SW 1271 (cell line): ENCODE measurements around the gene NLRP11.
"Not testable (repeated sequence)": the region's sequence is repeated elsewhere in the genome, so short reads cannot be mapped to it uniquely, and the experiment has no call there.

Experiments used
- DNase-seq, 2 experiments: peaks; one replicate each; lab custom pipeline; 2025; lab: John Stamatoyannopoulos, UW

NLRP11 gene

DNA sequence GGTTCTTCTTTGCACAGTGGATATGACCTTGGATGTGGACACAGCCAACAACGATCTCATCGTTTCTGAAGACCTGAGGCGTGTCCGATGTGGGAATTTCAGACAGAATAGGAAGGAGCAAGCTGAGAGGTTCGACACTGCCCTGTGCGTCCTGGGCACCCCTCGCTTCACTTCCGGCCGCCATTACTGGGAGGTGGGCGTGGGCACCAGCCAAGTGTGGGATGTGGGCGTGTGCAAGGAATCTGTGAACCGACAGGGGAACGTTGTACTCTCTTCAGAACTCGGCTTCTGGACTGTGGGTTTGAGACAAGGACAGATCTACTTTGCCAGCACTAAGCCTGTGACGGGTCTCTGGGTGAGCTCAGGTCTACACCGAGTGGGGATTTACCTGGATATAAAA is 53.5 kb downstream of the NLRP11 start:
- DNase-seq, result no peak

DNA sequence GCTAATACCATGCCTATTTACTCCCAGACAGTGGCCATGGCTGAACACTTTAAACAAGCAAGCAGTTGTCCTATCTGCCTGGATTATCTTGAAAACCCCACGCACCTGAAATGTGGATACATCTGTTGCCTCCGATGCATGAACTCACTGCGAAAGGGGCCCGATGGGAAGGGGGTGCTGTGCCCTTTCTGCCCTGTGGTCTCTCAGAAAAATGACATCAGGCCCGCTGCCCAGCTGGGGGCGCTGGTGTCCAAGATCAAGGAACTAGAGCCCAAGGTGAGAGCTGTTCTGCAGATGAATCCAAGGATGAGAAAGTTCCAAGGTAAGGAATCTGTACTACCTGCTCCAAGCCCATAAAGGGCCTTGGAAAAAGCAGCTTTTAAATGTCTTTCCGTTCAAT is 54.3 kb downstream of the NLRP11 start:
- DNase-seq, result no peak

DNA sequence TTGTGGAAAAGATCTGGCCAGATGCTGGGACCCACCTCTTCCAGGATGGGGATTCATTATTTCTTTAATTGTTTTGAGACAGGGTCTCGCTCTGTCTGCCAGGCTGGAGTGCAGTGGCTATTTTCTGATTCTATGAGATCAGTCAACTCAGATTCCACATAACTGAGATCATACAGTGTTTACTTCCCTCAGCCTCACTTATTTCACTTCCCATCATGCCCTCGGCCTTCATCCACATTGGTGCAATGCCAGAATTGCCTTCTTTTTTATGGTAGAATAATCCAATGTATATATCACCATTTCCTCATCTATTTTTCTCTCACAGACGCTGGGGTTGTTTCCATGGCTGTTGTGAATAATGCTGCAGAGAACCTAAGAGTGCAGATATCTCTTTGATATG is 62.2 kb downstream of the NLRP11 start:
- DNase-seq, result not testable (repeated sequence)

DNA sequence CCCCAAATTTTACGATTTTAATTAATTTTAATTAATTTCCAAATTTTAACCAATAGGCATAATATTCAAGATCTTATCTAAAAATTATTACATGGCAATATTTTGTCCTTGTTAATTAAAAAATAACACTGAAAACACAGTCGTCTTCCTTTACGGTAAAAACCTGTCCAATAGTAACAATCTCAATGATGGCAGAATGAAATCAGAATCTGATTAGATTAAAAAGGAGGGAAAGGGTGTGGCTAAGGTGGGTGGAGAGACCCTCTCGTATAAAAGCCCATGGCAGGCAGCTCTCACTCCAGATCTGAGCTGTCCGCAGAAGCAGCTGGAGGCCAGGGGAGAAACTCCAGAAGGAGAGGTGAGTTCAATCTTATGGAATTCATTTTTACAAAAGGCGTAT is 63.0 kb downstream of the NLRP11 start, which contains the start of gene RFPL4AL1:
TSS of gene RFPL4AL1 (plus strand) at position 301 of the 400 bp plus-strand sequence. CDS start 2,687 bp downstream, outside the sequence.
- not testable (repeated sequence) for DNase-seq

DNA sequence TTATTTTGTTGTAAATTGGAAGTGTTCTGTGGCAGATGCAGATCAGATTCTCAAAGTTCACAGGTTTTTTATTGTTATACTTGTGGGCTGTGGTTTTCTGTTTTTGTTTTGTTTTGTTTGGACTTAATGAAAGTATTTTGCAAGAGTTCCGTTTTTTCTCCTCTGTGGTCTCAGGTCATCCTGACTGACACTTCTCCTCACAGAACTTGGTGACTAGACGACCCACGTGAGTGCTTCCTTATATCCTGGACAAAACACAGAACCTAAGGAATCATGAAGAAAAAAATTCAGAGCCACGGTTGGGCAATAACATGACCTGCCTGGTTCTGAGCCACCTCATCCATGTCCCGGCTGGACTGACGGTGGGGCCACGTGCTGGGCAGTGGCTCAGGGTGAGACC is 65.3 kb downstream of the NLRP11 start:
- DNase-seq, result no peak

DNA sequence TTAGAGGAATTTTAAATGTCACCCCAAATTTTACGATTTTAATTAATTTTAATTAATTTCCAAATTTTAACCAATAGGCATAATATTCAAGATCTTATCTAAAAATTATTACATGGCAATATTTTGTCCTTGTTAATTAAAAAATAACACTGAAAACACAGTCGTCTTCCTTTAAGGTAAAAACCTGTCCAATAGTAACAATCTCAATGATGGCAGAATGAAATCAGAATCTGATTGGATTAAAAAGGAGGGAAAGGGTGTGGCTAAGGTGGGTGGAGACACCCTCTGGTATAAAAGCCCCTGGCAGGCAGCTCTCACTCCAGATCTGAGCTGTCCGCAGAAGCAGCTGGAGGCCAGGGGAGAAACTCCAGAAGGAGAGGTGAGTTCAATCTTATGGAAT is 73.0 kb downstream of the NLRP11 start, which contains the start of gene RFPL4A:
TSS of gene RFPL4A (plus strand) at position 301 of the 400 bp plus-strand sequence. CDS start 2,704 bp downstream, outside the sequence.
- not testable (repeated sequence) for DNase-seq

DNA sequence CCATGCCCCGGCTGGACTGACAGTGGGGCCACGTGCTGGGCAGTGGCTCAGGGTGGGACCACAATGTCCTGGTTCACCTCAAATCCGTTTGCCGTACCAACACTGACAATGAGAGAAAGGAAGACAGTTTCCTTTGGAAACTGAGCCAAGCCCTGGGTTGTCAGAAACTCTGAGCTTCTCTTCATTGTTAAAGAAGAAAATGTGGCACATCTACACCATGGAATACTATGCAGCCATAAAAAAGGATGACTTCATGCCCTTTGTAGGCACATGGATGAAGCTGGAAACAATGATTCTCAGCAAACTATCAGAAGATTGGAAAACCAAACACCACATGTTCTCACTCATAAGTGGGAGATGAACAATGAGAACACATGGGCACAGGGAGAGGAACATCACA is 75.0 kb downstream of the NLRP11 start:
- not testable (repeated sequence) for DNase-seq

DNA sequence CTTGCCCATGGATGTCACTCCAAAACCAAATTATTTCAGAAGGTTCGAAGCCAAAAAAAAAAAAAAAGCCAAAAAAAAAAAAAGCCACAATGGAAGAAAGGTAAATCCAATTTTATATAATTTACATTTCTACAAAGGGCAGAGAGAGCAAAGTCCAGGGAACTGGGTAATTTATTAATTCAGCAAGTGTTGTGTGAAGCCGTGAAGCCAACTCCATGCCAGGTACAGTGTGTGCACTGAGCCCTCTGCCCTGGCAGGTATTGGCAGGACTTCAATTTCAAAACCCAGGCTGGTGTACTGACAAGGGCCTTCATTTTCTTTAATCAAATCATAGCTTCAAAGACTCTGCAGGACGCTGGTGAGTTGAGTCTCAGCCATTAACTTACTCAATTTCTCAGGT is 78.4 kb downstream of the NLRP11 start:
- no peak for DNase-seq

DNA sequence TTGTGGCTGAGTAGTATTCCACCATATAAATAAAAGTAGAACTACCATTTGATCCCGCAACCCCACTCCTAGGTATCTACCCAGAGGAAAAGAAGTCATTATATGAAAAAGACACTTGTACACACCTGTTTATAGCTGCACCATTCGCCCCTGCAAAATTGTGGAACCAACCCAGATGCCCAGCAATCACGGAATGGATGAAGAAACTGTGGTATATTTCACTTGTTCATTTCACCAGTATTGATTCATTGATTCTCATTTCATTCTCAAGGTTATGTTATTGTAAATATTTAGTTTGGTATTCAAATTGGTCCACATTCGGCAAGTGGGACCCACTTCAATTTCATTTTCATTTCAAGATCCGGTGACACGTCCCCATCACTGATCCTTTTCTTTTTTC is 81.1 kb downstream of the NLRP11 start:
- DNase-seq, result no peak

DNA sequence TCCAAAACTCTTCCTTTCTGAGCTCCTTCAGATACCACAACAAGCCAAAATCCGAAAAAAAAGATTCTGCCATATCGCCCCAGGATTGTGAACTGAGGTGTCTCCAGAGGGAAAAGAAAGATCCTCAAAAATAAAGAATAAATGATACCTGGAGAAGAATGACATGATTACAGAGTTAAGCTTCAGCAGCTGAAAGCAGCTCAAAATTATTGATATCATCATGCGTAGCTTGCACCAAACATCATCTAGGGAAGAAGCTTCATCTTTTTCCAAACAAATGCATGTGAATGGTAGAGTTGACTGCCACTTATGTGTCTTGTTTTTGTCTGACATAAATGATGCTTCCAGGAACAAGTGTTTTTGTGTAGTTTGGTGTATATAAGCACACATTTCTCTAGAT is 93.5 kb downstream of the NLRP11 start, which contains the start of gene NLRP9:
TSS of gene NLRP9 (minus strand) at position 101 of the 400 bp plus-strand sequence. CDS start at position 73, 28 bp downstream.
- no peak for DNase-seq
